HepG2 (cell line): ENCODE measurements around the gene ADGRL3. TPM values are rescaled to one million over a fixed set of nuclear protein-coding genes. Genes with fewer than 3 reads are reported as not detected.

Source experiments
- ATAC-seq: fragments of 200-7000 bp; cut with Tn5 transposase; 3 replicates; pipeline ENCODE4 v1.9.1; 2020; ENCODE audit warnings: mild to moderate bottlenecking, moderate library complexity
- BruUV-seq: library from RNA; stranded (reverse); fragments of 400-500 nt; replicated peaks from 2 replicates; lab custom pipeline; 2021; lab: Mats Ljungman, UMichigan
- CTCF ChIA-PET: fragments of 300-600 bp; formaldehyde crosslinking; extraction: SDS; loops from one replicate; lab custom pipeline; 2021; ENCODE audit warnings: low total read pairs, inconsistent platforms, low intra/inter-chr PET ratio; lab: Yijun Ruan, JAX
- POLR2A ChIA-PET: fragments of 350-600 bp; sonication (Branson Sonifier 250); formaldehyde crosslinking; loops from one replicate; lab custom pipeline; 2020; ENCODE audit warnings: antibody characterized with exemption, inconsistent platforms; lab: Yijun Ruan, JAX
- DNase-seq: peaks from one replicate; pipeline ENCODE4 v3.0.0-alpha.2; 2015; ENCODE audit warnings: low spot score
- FAIRE-seq: peaks from 3 replicates; lab custom pipeline; 2011; peaks lifted over from hg19 to GRCh38; lab: Jason Lieb, UNC
- H2AFZ ChIP-seq: one replicate; pipeline ENCODE4 v1.6.1; 2011; ENCODE audit warnings: low read length, inconsistent platforms
- H3K27ac ChIP-seq: fragments of 300-600 bp; 3 replicates; pipeline ENCODE4 v1.8.0; 2011; ENCODE audit warnings: mixed run types, mild to moderate bottlenecking, mixed read lengths, low read length, inconsistent platforms; ENCODE audit not compliant: insufficient read depth; ENCODE audit errors: extremely low read length
- H3K27me3 ChIP-seq, 2 experiments: fragments of 200-600 bp in 1 of 2; 2 replicates in 1 of 2; 3 replicates in 1 of 2; pipeline versions ENCODE4 v1.6.0 to v1.8.0; 2011; ENCODE audit warnings: low read length in 2 of 2, mild to moderate bottlenecking in 2 of 2, moderate library complexity in 2 of 2, inconsistent platforms in 1 of 2; ENCODE audit not compliant: insufficient read depth in 2 of 2, control insufficient read depth in 1 of 2
- H3K36me3 ChIP-seq, 2 experiments: fragments of 200-600 bp in 1 of 2; replicated peaks in 1 of 2; 2 replicates in 1 of 2; 3 replicates in 1 of 2; pipeline versions ENCODE4 v1.5.1 to v1.8.0; 2011; ENCODE audit warnings: low read length in 2 of 2, inconsistent platforms in 1 of 2; ENCODE audit not compliant: insufficient read depth in 2 of 2, control insufficient read depth in 1 of 2
- H3K4me1 ChIP-seq: 2 replicates; pipeline ENCODE4 v1.5.1; 2012; ENCODE audit warnings: low read length, inconsistent platforms; ENCODE audit not compliant: insufficient read depth
- H3K4me2 ChIP-seq: 2 replicates; pipeline ENCODE4 v1.6.0; 2011; ENCODE audit warnings: low read depth, low read length, inconsistent platforms
- H3K4me3 ChIP-seq, 3 experiments: fragments of 200-600 bp in 1 of 3; sonication (generic), shearing (Covaris generic) in 1 of 3; replicated peaks in 1 of 3; 2 replicates each; pipeline ENCODE4 v1.5.1; 2011 to 2016; ENCODE audit warnings: low read length in 3 of 3, inconsistent platforms in 2 of 3, low read depth in 2 of 3, mild to moderate bottlenecking in 2 of 3, control low read depth in 1 of 3, mixed read lengths in 1 of 3; ENCODE audit not compliant: insufficient read depth in 1 of 3
- H3K79me2 ChIP-seq: one replicate; pipeline ENCODE4 v1.6.1; 2011; ENCODE audit warnings: low read length, inconsistent platforms; ENCODE audit not compliant: insufficient read depth
- H3K9ac ChIP-seq: 2 replicates; pipeline ENCODE4 v1.6.0; 2011; ENCODE audit warnings: mild to moderate bottlenecking, low read depth, low read length, inconsistent platforms; ENCODE audit not compliant: insufficient read depth
- H3K9me3 ChIP-seq: 2 replicates; pipeline ENCODE4 v1.5.1; 2012; ENCODE audit warnings: mild to moderate bottlenecking, low read length
- H4K20me1 ChIP-seq: 2 replicates; pipeline ENCODE4 v1.6.0; 2011; ENCODE audit warnings: inconsistent platforms, mild to moderate bottlenecking, low read length, moderate library complexity; ENCODE audit not compliant: insufficient read depth
- CEBPG ChIP-seq: IDR thresholded peaks from 2 replicates; pipeline ENCODE4 v1.6.1; 2016
- ERF ChIP-seq: IDR thresholded peaks from 2 replicates; pipeline ENCODE4 v1.6.1; 2018; ENCODE audit warnings: missing biosample characterization, missing genetic modification reagents
- GABPB1 ChIP-seq: IDR thresholded peaks from 2 replicates; pipeline ENCODE4 v1.6.1; 2016; ENCODE audit warnings: mild to moderate bottlenecking, missing genetic modification reagents, moderate library complexity, missing compliant biosample characterization
- IKZF5 ChIP-seq: IDR thresholded peaks from 2 replicates; pipeline ENCODE4 v1.6.1; 2018; ENCODE audit warnings: missing genetic modification reagents, mild to moderate bottlenecking, missing compliant biosample characterization
- MAFF ChIP-seq: IDR thresholded peaks from 2 replicates; pipeline ENCODE4 v1.6.1; 2011; ENCODE audit warnings: low read depth, low read length, improper control_type of control experiment
- MAFK ChIP-seq, 2 experiments: IDR thresholded peaks in 1 of 2; conservative IDR thresholded peaks in 1 of 2; 2 replicates each; pipeline ENCODE4 v1.6.1; 2011; ENCODE audit warnings: improper control_type of control experiment in 2 of 2, low read length in 2 of 2
- NCOA1 ChIP-seq: sonication (generic); formaldehyde crosslinking; IDR thresholded peaks from 2 replicates; pipeline ENCODE4 v1.9.0; 2021; ENCODE audit warnings: missing genetic modification reagents
- PHB2 ChIP-seq: fragments of 450-650 bp; IDR thresholded peaks from 2 replicates; pipeline ENCODE4 v1.6.1; 2018; ENCODE audit not compliant: partially characterized antibody
- RBAK ChIP-seq: sonication (generic); formaldehyde crosslinking; IDR thresholded peaks from 2 replicates; pipeline ENCODE4 v1.5.1; 2020; ENCODE audit warnings: mild to moderate bottlenecking, missing genetic modification reagents
- SMYD3 ChIP-seq: sonication (generic); formaldehyde crosslinking; IDR thresholded peaks from 2 replicates; pipeline ENCODE4 v1.8.1; 2023; ENCODE audit warnings: mild to moderate bottlenecking, missing genetic modification reagents
- TGIF2 ChIP-seq: IDR thresholded peaks from 2 replicates; pipeline ENCODE4 v1.6.1; 2016; ENCODE audit warnings: control low read depth, missing compliant biosample characterization
- TOPORS ChIP-seq: sonication (generic); formaldehyde crosslinking; IDR thresholded peaks from 2 replicates; pipeline ENCODE4 v1.8.0; 2023; ENCODE audit warnings: mild to moderate bottlenecking, missing genetic modification reagents
- ZNF660 ChIP-seq: sonication (generic); formaldehyde crosslinking; IDR thresholded peaks from 2 replicates; pipeline ENCODE4 v1.5.1; 2020; ENCODE audit warnings: mild to moderate bottlenecking, low read depth, missing genetic modification reagents, borderline replicate concordance
- ZNF816 ChIP-seq: sonication (generic); formaldehyde crosslinking; IDR thresholded peaks from 2 replicates; pipeline ENCODE4 v1.8.0; 2022; ENCODE audit warnings: missing genetic modification reagents, mild to moderate bottlenecking, borderline replicate concordance
- WGBS: methylation state at CpG from one replicate; pipeline ENCODE4 v1.1.6; 2017; ENCODE audit warnings: low lambda C conversion rate; 5-methylcytosine and 5-hydroxymethylcytosine counted together
- in situ Hi-C: cut with HindIII; loops from 2 replicates; pipeline ENCODE4 v1.10.0; 2017; ENCODE audit warnings: low pct_unique_long_range_greater_than_20kb; ENCODE audit not compliant: extremely low pct_ligation_motif_present
- intact Hi-C: fragments of 100-400 bp; cut with micrococcal nuclease; formaldehyde crosslinking; loops from one replicate; pipeline ENCODE4 v1.10.0; 2022; ENCODE audit not compliant: unreplicated experiment
- polyA plus RNA-seq, 8 experiments: library from polyadenylated mRNA; depleted of rRNA in 3 of 8; stranded (reverse) in 7 of 8; unstranded in 1 of 8; fragments of >200 nt; fragmentation: Illumina TruSeq in 4 of 8; extraction: Trizol in 4 of 8; gene quantifications; 2 replicates each; pipeline versions ENCODE4 v1.2.1 to v1.2.3, GENCODE V29; 2011 to 2016; ENCODE audit warnings: low read depth in 4 of 8, missing spikeins in 1 of 8, mixed read lengths in 1 of 8; ENCODE audit not compliant: insufficient read depth in 1 of 8
- total RNA-seq, 5 experiments: library from RNA; depleted of rRNA; stranded (reverse); fragments of >200 nt; fragmentation: Illumina TruSeq; extraction: Trizol; gene quantifications; 2 replicates each; pipeline ENCODE4 v1.2.3, GENCODE V29; 2016; ENCODE audit warnings: low read depth in 1 of 5
- TF ChIP-seq, protein P1 (sequence below): sonication (generic); formaldehyde crosslinking; IDR thresholded peaks from 2 replicates; pipeline ENCODE4 v1.4.0; 2020; ENCODE audit warnings: missing genetic modification reagents, mild to moderate bottlenecking, borderline replicate concordance
- TF ChIP-seq, protein P2 (sequence below): sonication (generic); formaldehyde crosslinking; IDR thresholded peaks from 2 replicates; pipeline ENCODE4 v1.8.1; 2023; ENCODE audit warnings: mild to moderate bottlenecking, inconsistent platforms, moderate library complexity, missing genetic modification reagents, borderline replicate concordance
- TF ChIP-seq, protein P3 (sequence below): sonication (generic); formaldehyde crosslinking; conservative IDR thresholded peaks from 2 replicates; pipeline ENCODE4 v1.8.1; 2023; ENCODE audit warnings: missing genetic modification reagents

Gene ADGRL3
- total and polyA plus RNA-seq, 2 of the 13 experiments (the other 11 are each of a cell fraction or from before 2014, with no cell fraction given) = 0.04 to 0.05 TPM

DNA sequence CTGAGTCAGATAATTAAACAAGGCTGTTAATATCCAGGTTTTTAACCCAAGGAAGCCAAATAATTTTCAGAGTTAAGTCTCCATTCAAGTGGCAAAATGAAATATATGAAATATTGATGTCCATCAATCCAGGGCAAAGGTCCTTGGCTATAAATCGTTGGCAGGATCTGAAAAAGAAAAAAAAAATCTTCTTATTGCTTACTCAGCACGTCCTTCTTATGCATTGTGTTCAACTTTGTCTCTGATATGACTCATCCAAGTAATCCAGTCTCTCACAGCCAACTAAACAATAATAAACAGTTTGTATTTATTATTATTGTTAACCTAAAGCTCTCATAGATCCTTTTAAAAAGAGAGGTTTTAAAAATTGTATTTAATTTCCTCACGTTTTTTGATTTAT, 851.2 kb downstream of the ADGRL3 start:
- ATAC-seq (no peak), DNase-seq (no peak), FAIRE-seq (no peak)
- in situ Hi-C loops (no loop called here), intact Hi-C loops (no loop called here)
- H3K36me3 ChIP-seq = no peaks in the 10 kb centered on the region
- no peaks in the 10 kb centered on the region for H3K9me3 ChIP-seq
- no peaks in the 10 kb centered on the region for H3K4me1 ChIP-seq
- 0% methylated on average over 3 of the region's 3 CpGs for WGBS
- POLR2A ChIA-PET = no interaction called here
- no TSS peak for BruUV-seq
- H3K4me3 ChIP-seq = no peak overlapping the region
- TF ChIP-seq ERF (no peak), MAFF (peak; percentile 75), SMYD3 (CRISPR knock-in tag) (no peak), TGIF2 (CRISPR knock-in tag) (no peak), MAFK (conservative IDR thresholded peaks at IDR 0.05 in 1 of 2, IDR thresholded peaks at IDR 0.05 in 1 of 2; ENCODE audit: low read length in 2 of 2) (peak; percentile 73 to 80; a peak in 3 of 4 replicates), ZNF660 (no peak), NCOA1 (CRISPR knock-in tag) (no peak), IKZF5 (CRISPR knock-in tag) (no peak), CEBPG (CRISPR knock-in tag) (no peak), RBAK (no peak), GABPB1 (CRISPR knock-in tag) (no peak), TOPORS (CRISPR knock-in tag) (no peak), PHB2 (no peak), ZNF816 (CRISPR knock-in tag) (no peak)
- TF ChIP-seq, protein P1, sequence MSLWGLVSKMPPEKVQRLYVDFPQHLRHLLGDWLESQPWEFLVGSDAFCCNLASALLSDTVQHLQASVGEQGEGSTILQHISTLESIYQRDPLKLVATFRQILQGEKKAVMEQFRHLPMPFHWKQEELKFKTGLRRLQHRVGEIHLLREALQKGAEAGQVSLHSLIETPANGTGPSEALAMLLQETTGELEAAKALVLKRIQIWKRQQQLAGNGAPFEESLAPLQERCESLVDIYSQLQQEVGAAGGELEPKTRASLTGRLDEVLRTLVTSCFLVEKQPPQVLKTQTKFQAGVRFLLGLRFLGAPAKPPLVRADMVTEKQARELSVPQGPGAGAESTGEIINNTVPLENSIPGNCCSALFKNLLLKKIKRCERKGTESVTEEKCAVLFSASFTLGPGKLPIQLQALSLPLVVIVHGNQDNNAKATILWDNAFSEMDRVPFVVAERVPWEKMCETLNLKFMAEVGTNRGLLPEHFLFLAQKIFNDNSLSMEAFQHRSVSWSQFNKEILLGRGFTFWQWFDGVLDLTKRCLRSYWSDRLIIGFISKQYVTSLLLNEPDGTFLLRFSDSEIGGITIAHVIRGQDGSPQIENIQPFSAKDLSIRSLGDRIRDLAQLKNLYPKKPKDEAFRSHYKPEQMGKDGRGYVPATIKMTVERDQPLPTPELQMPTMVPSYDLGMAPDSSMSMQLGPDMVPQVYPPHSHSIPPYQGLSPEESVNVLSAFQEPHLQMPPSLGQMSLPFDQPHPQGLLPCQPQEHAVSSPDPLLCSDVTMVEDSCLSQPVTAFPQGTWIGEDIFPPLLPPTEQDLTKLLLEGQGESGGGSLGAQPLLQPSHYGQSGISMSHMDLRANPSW (CRISPR knock-in tag) = no peak
- TF ChIP-seq, protein P2, sequence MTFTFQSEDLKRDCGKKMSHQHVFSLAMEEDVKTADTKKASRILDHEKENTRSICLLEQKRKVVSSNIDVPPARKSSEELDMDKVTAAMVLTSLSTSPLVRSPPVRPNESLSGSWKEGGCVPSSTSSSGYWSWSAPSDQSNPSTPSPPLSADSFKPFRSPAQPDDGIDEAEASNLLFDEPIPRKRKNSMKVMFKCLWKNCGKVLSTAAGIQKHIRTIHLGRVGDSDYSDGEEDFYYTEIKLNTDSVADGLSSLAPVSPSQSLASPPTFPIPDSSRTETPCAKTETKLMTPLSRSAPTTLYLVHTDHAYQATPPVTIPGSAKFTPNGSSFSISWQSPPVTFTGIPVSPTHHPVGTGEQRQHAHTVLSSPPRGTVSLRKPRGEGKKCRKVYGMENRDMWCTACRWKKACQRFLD (CRISPR knock-in tag) = no peak
- TF ChIP-seq, protein P3, sequence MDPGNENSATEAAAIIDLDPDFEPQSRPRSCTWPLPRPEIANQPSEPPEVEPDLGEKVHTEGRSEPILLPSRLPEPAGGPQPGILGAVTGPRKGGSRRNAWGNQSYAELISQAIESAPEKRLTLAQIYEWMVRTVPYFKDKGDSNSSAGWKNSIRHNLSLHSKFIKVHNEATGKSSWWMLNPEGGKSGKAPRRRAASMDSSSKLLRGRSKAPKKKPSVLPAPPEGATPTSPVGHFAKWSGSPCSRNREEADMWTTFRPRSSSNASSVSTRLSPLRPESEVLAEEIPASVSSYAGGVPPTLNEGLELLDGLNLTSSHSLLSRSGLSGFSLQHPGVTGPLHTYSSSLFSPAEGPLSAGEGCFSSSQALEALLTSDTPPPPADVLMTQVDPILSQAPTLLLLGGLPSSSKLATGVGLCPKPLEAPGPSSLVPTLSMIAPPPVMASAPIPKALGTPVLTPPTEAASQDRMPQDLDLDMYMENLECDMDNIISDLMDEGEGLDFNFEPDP (CRISPR knock-in tag) = no peak
- no peaks in the 10 kb centered on the region for H4K20me1 ChIP-seq
- no peak overlapping the region for H2AFZ ChIP-seq
- no peak overlapping the region for H3K9ac ChIP-seq
- H3K4me2 ChIP-seq = no peak overlapping the region
- H3K27ac ChIP-seq = no peak overlapping the region
- CTCF ChIA-PET = no interaction called here
- H3K27me3 ChIP-seq = no peaks in the 10 kb centered on the region
- H3K79me2 ChIP-seq = no peaks in the 10 kb centered on the region
